K562 (cell line): ENCODE results near the gene PCP2. TPM values are rescaled to one million over a fixed set of nuclear protein-coding genes. Genes with fewer than 3 reads are reported as not detected.

ENCODE experiments used
- CHD4 ChIP-seq: fragments of 200-600 bp; sonication (generic); IDR thresholded peaks from 3 replicates; pipeline ENCODE4 v1.6.1; 2012; ENCODE audit warnings: low read depth, mild to moderate bottlenecking, mixed read lengths, low read length, inconsistent platforms; ENCODE audit not compliant: insufficient read depth, insufficient replicate concordance, poor library complexity, severe bottlenecking
- CREB1 ChIP-seq, 2 experiments: sonication (generic) in 1 of 2; formaldehyde crosslinking in 1 of 2; IDR thresholded peaks; 2 replicates each; pipeline versions ENCODE4 v1.6.1 to v1.8.0; 2012 to 2022; ENCODE audit warnings: inconsistent platforms in 1 of 2, mild to moderate bottlenecking in 1 of 2, missing genetic modification reagents in 1 of 2, moderate library complexity in 1 of 2
- CREM ChIP-seq: IDR thresholded peaks from 2 replicates; pipeline ENCODE4 v1.6.1; 2014; ENCODE audit warnings: antibody characterized with exemption, low read depth
- EHMT2 ChIP-seq: fragments of 450-650 bp; IDR thresholded peaks from 2 replicates; pipeline ENCODE4 v1.6.1; 2018; ENCODE audit warnings: antibody characterized with exemption
- GATAD2B ChIP-seq: fragments of 450-650 bp; IDR thresholded peaks from 2 replicates; pipeline ENCODE4 v1.6.1; 2017; ENCODE audit warnings: mild to moderate bottlenecking, borderline replicate concordance
- NCOA1 ChIP-seq: fragments of 450-650 bp; IDR thresholded peaks from 2 replicates; pipeline ENCODE4 v1.6.1; 2016; ENCODE audit warnings: low read depth
- NR3C1 ChIP-seq: sonication (generic); formaldehyde crosslinking; IDR thresholded peaks from 2 replicates; pipeline ENCODE4 v1.8.1; 2022; ENCODE audit warnings: missing genetic modification reagents
- TEAD1 ChIP-seq, 2 experiments: fragments of 450-650 bp in 1 of 2; sonication (generic) in 1 of 2; formaldehyde crosslinking; IDR thresholded peaks; 2 replicates each; pipeline versions ENCODE4 v1.4.0 to v1.8.0; 2020 to 2022; ENCODE audit warnings: mild to moderate bottlenecking in 2 of 2, missing genetic modification reagents in 1 of 2
- VEZF1 ChIP-seq: fragments of 200-800 bp; sonication (Bioruptor generic); IDR thresholded peaks from 2 replicates; pipeline ENCODE4 v1.6.1; 2017; ENCODE audit warnings: missing genetic modification characterization, missing compliant biosample characterization
- ZBTB7A ChIP-seq: IDR thresholded peaks from 2 replicates; pipeline ENCODE4 v1.6.1; 2011; ENCODE audit warnings: low read depth, mild to moderate bottlenecking, low read length, moderate library complexity, borderline replicate concordance; ENCODE audit not compliant: control insufficient read depth
- polyA plus RNA-seq, 8 experiments: library from polyadenylated mRNA; depleted of rRNA in 4 of 8; stranded (reverse) in 5 of 8; unstranded in 3 of 8; fragments of >200 nt; fragmentation: Nextera tagmentation in 2 of 8; fragmentation: Illumina TruSeq in 1 of 8; extraction: Ambion mirVana in 2 of 8; extraction: Trizol in 1 of 8; gene quantifications; 2 replicates each; pipeline versions ENCODE4 v1.2.1 to v1.2.3, GENCODE V29; 2011 to 2014; ENCODE audit warnings: inconsistent platforms in 1 of 8, missing spikeins in 1 of 8
- total RNA-seq, 7 experiments: library from RNA; depleted of rRNA in 6 of 7; stranded (reverse); fragments of >200 nt in 6 of 7; fragmentation: Illumina TruSeq in 2 of 7; extraction: Trizol in 2 of 7; gene quantifications; 2 replicates each; pipeline versions ENCODE4 v1.2.1 to v1.2.3, GENCODE V29; 2011 to 2021; ENCODE audit warnings: low replicate concordance in 1 of 7

Gene PCP2
- total and polyA plus RNA-seq, 9 of the 15 experiments (the other 6 are each of a cell fraction or from before 2014, with no cell fraction given), result 0.17 to 1.3 (median 0.49) TPM; not detected in 3

DNA sequence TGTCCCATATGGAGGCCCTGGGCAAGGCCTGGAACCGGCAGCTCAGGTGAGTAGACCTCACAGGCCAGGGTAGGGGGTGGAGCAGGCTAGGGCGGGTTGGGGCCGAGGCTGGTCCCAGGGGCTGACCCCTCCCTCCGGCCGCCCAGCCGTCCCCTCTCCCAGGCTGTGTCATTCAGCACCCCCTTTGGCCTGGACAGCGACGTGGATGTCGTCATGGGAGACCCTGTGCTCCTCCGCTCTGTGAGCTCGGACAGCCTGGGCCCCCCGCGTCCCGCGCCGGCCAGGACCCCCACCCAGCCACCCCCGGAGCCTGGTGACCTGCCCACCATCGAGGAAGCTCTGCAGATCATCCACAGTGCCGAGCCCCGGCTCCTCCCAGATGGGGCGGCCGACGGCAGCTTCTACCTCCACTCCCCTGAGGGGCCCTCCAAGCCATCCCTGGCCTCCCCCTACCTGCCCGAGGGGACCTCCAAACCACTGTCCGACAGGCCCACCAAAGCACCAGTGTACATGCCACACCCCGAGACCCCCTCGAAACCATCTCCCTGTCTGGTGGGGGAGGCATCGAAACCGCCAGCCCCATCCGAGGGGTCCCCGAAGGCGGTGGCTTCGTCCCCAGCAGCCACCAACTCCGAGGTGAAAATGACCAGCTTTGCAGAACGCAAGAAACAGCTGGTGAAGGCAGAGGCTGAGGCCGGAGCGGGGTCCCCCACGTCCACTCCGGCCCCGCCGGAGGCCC lies 21.8 kb downstream of the PCP2 start (continued):
- TF ChIP-seq CHD4 (no peak), CREM (peak; percentile 89), NR3C1 (CRISPR knock-in tag) (0 out of 2 replicates have a peak, but pooled peaks have one; percentile 57), EHMT2 (peak; percentile 86), NCOA1 (no peak), GATAD2B (no peak), TEAD1 (CRISPR knock-in tag; IDR thresholded peaks at IDR 0.05) (0 out of 4 replicates have a peak, but pooled peaks of 1 of the 2 experiments have one; percentile 24), VEZF1 (CRISPR knock-in tag) (0 out of 2 replicates have a peak, but pooled peaks have one; percentile 22), CREB1 (IDR thresholded peaks at IDR 0.05) (peak; percentile 52; the same call in 1 of the 2 replicates), CREB1 (CRISPR knock-in tag; IDR thresholded peaks at IDR 0.05) (peak; percentile 53; the same call in 1 of the 2 replicates), ZBTB7A (peak; percentile 73; the same call in 1 of the 2 replicates)
